Measurements from ENCODE around the gene ZNF219. TPM values are rescaled to one million over a fixed set of nuclear protein-coding genes. Genes with fewer than 3 reads are reported as not detected.

The ZNF219 gene
- total and polyA plus RNA-seq, 2 of the 13 experiments (the other 11 are each of a cell fraction or from before 2014, with no cell fraction given) = 34.5 to 36.6 TPM

- TF ChIP-seq, protein P1, sequence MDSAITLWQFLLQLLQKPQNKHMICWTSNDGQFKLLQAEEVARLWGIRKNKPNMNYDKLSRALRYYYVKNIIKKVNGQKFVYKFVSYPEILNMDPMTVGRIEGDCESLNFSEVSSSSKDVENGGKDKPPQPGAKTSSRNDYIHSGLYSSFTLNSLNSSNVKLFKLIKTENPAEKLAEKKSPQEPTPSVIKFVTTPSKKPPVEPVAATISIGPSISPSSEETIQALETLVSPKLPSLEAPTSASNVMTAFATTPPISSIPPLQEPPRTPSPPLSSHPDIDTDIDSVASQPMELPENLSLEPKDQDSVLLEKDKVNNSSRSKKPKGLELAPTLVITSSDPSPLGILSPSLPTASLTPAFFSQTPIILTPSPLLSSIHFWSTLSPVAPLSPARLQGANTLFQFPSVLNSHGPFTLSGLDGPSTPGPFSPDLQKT (CRISPR knock-in tag; IDR thresholded peaks at IDR 0.05; ENCODE audit: borderline replicate concordance) = no peak
- TF ChIP-seq ZNF775 (CRISPR knock-in tag; IDR thresholded peaks at IDR 0.05; ENCODE audit: borderline replicate concordance) (no peak), ZNF224 (CRISPR knock-in tag; IDR thresholded peaks at IDR 0.05) (0 out of 2 replicates have a peak, but pooled peaks have one; percentile 49), ZNF234 (CRISPR knock-in tag; conservative IDR thresholded peaks at IDR 0.05) (peak; percentile 95), PRPF4 (IDR thresholded peaks at IDR 0.05; ENCODE audit: low read depth, low read length, poor library complexity, severe bottlenecking) (no peak), NFIC (IDR thresholded peaks at IDR 0.05; ENCODE audit: low read length) (no peak), CTCF (CRISPR knock-in tag; IDR thresholded peaks at IDR 0.05) (peak; percentile 78), KLF9 (CRISPR knock-in tag; IDR thresholded peaks at IDR 0.05; ENCODE audit: low read depth) (0 out of 2 replicates have a peak, but pooled peaks have one; percentile 36), FIP1L1 (IDR thresholded peaks at IDR 0.05; ENCODE audit: borderline replicate concordance, insufficient read depth, low read depth, low read length) (no peak)
- TF ChIP-seq, protein P2, sequence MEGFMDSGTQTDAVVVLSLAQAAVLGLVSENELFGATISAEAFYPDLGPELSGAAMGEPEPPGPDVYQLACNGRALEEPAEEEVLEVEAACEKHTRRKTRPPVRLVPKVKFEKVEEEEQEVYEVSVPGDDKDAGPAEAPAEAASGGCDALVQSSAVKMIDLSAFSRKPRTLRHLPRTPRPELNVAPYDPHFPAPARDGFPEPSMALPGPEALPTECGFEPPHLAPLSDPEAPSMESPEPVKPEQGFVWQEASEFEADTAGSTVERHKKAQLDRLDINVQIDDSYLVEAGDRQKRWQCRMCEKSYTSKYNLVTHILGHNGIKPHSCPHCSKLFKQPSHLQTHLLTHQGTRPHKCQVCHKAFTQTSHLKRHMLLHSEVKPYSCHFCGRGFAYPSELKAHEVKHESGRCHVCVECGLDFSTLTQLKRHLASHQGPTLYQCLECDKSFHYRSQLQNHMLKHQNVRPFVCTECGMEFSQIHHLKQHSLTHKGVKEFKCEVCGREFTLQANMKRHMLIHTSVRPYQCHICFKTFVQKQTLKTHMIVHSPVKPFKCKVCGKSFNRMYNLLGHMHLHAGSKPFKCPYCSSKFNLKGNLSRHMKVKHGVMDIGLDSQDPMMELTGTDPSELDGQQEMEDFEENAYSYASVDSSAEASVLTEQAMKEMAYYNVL (CRISPR knock-in tag; IDR thresholded peaks at IDR 0.05; ENCODE audit: borderline replicate concordance) = peak; percentile 33; the same call in 1 of the 2 replicates
- TF ChIP-seq, protein P3, sequence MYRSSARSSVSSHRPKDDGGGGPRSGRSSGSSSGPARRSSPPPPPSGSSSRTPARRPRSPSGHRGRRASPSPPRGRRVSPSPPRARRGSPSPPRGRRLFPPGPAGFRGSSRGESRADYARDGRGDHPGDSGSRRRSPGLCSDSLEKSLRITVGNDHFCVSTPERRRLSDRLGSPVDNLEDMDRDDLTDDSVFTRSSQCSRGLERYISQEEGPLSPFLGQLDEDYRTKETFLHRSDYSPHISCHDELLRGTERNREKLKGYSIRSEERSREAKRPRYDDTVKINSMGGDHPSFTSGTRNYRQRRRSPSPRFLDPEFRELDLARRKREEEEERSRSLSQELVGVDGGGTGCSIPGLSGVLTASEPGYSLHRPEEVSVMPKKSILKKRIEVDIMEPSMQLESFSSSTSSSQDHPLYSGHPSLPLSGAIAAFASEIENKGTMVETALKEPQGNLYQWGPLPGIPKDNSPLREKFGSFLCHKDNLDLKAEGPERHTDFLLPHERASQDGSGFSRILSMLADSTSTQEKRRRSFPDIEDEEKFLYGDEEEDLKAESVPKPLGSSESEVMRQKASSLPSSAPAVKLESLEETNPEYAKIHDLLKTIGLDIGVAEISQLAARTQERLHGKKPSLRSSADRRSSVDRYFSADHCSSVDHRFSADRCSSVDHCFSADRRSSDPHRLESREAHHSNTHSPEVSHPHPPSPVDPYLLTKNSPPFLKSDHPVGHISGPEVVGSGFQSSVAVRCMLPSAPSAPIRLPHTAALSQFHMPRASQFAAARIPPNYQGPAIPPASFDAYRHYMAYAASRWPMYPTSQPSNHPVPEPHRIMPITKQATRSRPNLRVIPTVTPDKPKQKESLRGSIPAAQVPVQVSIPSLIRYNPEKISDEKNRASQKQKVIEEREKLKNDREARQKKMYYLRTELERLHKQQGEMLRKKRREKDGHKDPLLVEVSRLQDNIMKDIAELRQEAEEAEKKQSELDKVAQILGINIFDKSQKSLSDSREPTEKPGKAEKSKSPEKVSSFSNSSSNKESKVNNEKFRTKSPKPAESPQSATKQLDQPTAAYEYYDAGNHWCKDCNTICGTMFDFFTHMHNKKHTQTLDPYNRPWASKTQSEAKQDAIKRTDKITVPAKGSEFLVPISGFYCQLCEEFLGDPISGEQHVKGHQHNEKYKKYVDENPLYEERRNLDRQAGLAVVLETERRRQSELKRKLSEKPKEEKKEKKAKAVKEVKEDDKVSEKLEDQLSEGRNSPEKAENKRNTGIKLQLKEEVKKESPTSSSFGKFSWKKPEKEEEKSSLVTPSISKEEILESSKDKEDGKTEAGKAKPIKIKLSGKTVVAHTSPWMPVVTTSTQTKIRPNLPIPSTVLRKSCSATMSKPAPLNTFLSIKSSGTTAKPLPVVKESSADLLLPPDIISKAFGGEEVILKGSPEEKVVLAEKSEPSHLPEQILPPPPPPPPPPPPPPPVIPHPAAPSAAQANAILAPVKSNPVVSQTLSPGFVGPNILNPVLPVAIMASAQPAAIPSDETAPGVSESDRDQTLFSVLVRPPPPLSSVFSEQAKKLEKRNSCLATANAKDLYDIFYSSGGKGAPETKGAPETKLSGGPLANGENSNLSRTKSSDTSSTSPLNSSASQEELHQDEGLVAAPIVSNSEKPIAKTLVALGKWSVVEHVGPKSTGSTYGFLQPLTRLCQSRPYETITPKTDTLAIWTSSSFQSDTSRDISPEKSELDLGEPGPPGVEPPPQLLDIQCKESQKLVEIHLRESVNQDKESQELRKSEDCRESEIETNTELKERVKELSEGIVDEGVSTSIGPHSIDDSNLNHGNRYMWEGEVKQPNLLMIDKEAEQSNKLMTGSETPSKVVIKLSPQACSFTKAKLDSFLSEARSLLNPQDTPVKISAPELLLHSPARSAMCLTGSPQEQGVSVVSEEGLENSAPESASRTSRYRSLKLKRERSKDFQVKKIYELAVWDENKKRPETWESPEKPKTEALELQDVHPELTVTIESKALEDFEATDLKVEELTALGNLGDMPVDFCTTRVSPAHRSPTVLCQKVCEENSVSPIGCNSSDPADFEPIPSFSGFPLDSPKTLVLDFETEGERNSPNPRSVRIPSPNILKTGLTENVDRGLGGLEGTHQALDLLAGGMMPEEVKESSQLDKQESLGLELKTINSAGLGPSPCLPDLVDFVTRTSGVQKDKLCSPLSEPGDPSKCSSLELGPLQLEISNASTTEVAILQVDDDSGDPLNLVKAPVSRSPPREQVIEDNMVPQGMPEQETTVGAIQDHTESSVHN (CRISPR knock-in tag; IDR thresholded peaks at IDR 0.05) = 0 out of 2 replicates have a peak, but pooled peaks have one; percentile 69
- TF ChIP-seq, protein P4, sequence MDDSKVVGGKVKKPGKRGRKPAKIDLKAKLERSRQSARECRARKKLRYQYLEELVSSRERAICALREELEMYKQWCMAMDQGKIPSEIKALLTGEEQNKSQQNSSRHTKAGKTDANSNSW (CRISPR knock-in tag; IDR thresholded peaks at IDR 0.05; ENCODE audit: borderline replicate concordance) = 0 out of 2 replicates have a peak, but pooled peaks have one; percentile 1
Measured at GRCh38 chr14:21070610-21071224, 27.7 kb downstream of the ZNF219 start (continued).

Measured in HepG2 (cell line).